GM10248 (cell line): ENCODE measurements around the gene TBC1D24.

ENCODE experiments used
- CTCF ChIA-PET: fragments of 300-600 bp; sonication (Branson Sonifier 250); formaldehyde crosslinking; extraction: SDS; loops from one replicate; lab custom pipeline; 2021; ENCODE audit warnings: antibody characterized with exemption; lab: Yijun Ruan, JAX
- POLR2A ChIA-PET: fragments of 350-650 bp; sonication (Branson Sonifier 250); formaldehyde crosslinking; extraction: SDS; loops from one replicate; lab custom pipeline; 2020; ENCODE audit warnings: antibody characterized with exemption; lab: Yijun Ruan, JAX
- DNase-seq: peaks from one replicate; pipeline ENCODE4 v3.0.0; 2012; ENCODE audit errors: extremely low spot score
- CTCF ChIP-seq: IDR thresholded peaks from 2 replicates; pipeline ENCODE4 v1.5.1; 2012; ENCODE audit warnings: mild to moderate bottlenecking, low read depth; ENCODE audit errors: extremely low read depth, missing control alignments, control extremely low read depth

The TBC1D24 gene

GRCh38 chr16:2500918-2501750 lies 26.2 kb downstream of the TBC1D24 start:
- peak; percentile 94 for TF ChIP-seq CTCF
- ChIA-PET CTCF (interaction anchor here (0.6 to 3.9 kb wide), 46 partner anchors 10 to 348 kb away, joined by 3 to 36 read pairs (median 3); partner anchors contain the start of genes ABCA3, AMDHD2, CCNF and ECI1), POLR2A (interaction anchor here (1.0 kb wide), 1 partner anchor 346 kb away, joined by 3 read pairs; the partner anchor contains the start of gene TRAF7)
- peak; percentile 89 for DNase-seq

- CTCF ChIA-PET = interaction anchor here (0.7 to 3.9 kb wide), 37 partner anchors 9 to 349 kb away, joined by 3 to 36 read pairs (median 4); partner anchors contain the start of genes ABCA3, AMDHD2, CCNF and ECI1
- no peak for DNase-seq
- POLR2A ChIA-PET = no interaction called here
Observed at GRCh38 chr16:2501946-2502895, 27.3 kb downstream of the TBC1D24 start.

GRCh38 chr16:2505695-2506094 lies 30.8 kb downstream of the TBC1D24 start:
- POLR2A ChIA-PET = no interaction called here
- no peak for DNase-seq
- TF ChIP-seq CTCF = no peak
- CTCF ChIA-PET = no interaction called here

More at GRCh38 chr16:2501946-2502895, 27.3 kb downstream of the TBC1D24 start:
- no peak for TF ChIP-seq CTCF

GRCh38 chr16:2507052-2507659 lies 32.2 kb downstream of the TBC1D24 start:
- ChIA-PET CTCF (interaction anchor here (1.1 kb wide), 1 partner anchor 77 kb away, joined by 3 read pairs; no protein-coding TSS in a partner anchor), POLR2A (interaction anchor here (1.4 to 2.0 kb wide), 2 partner anchors 11 to 13 kb away, joined by 4 to 9 read pairs; partner anchors contain the start of gene AMDHD2)
- DNase-seq = peak; percentile 78
- no peak for TF ChIP-seq CTCF

- DNase-seq = no peak
- CTCF ChIA-PET = interaction anchor here (1.1 kb wide), 1 partner anchor 77 kb away, joined by 3 read pairs; no protein-coding TSS in a partner anchor
- no peak for TF ChIP-seq CTCF
- POLR2A ChIA-PET = interaction anchor here (1.4 to 2.0 kb wide), 2 partner anchors 11 to 12 kb away, joined by 4 to 9 read pairs; partner anchors contain the start of gene AMDHD2
Observed at GRCh38 chr16:2507665-2508064, 32.7 kb downstream of the TBC1D24 start.
